ENCODE data around the gene FHL1.

- TF ChIP-seq CTCF (conservative IDR thresholded peaks at IDR 0.05; ENCODE audit: low read depth, low read length) (no peak), EZH2phosphoT487 (IDR thresholded peaks at IDR 0.05; ENCODE audit: borderline replicate concordance, low read length) (no peak)
Measured at GRCh38 chrX:136237074-136237473, 89.7 kb downstream of the FHL1 start.

Data from PC-3 (cell line).